HL-60 (cell line): ENCODE data around the gene SCRG1.
A peak's percentile ranks its signal among the peaks of the same experiment; 100 is the strongest.

Source experiments
- DNase-seq, 2 experiments: peaks; one replicate each; pipeline ENCODE4 v3.0.0-alpha.2; 2010 to 2020; ENCODE audit warnings: low read depth in 1 of 2, low spot score in 1 of 2
- H3K27ac ChIP-seq: fragments of 250-450 bp; sonication (Bioruptor Pico); replicated peaks from 2 replicates; pipeline ENCODE4 v1.5.1; 2020; ENCODE audit warnings: mild to moderate bottlenecking, moderate library complexity
- H3K27me3 ChIP-seq: fragments of 250-450 bp; sonication (Bioruptor Pico); 2 replicates; pipeline ENCODE4 v1.5.1; 2021; ENCODE audit warnings: mild to moderate bottlenecking, moderate library complexity; ENCODE audit not compliant: insufficient read depth, poor library complexity, severe bottlenecking
- H3K4me3 ChIP-seq: replicated peaks from 2 replicates; pipeline ENCODE4 v1.5.1; 2011; ENCODE audit warnings: mild to moderate bottlenecking, control low read depth, low read length; ENCODE audit not compliant: insufficient read depth
- GABPA ChIP-seq: IDR thresholded peaks from 2 replicates; pipeline ENCODE4 v1.6.1; 2012; ENCODE audit warnings: low read depth
- POLR2AphosphoS5 ChIP-seq: IDR thresholded peaks from 2 replicates; pipeline ENCODE4 v1.6.1; 2012; ENCODE audit warnings: low read depth
- SPI1 ChIP-seq: IDR thresholded peaks from 2 replicates; pipeline ENCODE4 v1.6.1; 2012; ENCODE audit warnings: low read depth, mild to moderate bottlenecking, borderline replicate concordance
- TF ChIP-seq, protein P1 (sequence below): IDR thresholded peaks from one replicate; pipeline ENCODE4 v1.5.1; 2011; ENCODE audit warnings: low read length, control low read depth, inconsistent platforms; ENCODE audit not compliant: insufficient read depth
- TF ChIP-seq, protein P2 (sequence below): IDR thresholded peaks from 2 replicates; pipeline ENCODE4 v1.6.1; 2012; ENCODE audit warnings: low read depth; ENCODE audit not compliant: insufficient replicate concordance

Gene SCRG1

DNA sequence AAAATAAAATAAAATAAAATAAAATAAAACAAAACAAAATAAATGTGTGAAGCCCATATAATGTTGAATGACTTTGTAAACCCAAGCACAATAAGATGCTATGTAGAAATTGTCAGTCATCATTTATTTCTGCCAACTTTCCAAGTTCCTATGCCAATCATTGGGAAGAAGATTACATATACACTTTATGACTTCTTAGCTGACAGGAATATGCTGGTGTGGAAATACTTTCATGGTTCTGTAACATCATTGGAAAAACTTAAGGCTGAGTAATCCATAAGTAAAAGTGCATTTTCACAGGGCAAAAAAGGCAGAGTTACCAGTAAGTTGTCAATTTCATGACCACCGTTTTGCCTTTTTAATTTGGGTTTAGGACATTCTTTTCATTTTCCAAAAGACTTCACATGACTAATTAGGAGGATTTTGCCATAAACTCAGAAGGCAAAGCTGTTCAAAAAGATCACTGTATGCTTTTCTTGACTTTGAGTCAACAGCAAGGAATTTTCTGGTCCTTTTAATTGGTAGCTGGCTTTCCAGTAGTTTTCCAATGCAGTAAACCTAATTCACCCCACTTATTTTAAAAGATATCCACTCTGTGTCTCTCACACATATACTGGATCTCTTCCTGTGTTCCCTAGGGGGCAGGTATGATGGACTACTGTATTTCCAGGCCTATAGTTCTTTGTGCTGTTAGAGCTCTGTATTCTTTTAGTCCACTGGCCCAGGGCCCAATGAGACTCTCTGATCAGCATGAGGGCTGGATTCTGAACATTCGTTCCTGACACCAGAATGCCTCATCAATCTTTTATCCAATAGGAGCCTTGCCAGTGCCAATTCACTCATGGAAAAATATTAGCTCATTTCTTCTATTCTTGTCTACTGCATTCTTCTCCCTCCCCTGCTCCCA lies 26.2 kb upstream of the SCRG1 start:
- no peak for DNase-seq
- TF ChIP-seq SPI1, result no peak
- no peak for TF ChIP-seq POLR2AphosphoS5
- no peak for TF ChIP-seq GABPA
- TF ChIP-seq, protein P1, sequence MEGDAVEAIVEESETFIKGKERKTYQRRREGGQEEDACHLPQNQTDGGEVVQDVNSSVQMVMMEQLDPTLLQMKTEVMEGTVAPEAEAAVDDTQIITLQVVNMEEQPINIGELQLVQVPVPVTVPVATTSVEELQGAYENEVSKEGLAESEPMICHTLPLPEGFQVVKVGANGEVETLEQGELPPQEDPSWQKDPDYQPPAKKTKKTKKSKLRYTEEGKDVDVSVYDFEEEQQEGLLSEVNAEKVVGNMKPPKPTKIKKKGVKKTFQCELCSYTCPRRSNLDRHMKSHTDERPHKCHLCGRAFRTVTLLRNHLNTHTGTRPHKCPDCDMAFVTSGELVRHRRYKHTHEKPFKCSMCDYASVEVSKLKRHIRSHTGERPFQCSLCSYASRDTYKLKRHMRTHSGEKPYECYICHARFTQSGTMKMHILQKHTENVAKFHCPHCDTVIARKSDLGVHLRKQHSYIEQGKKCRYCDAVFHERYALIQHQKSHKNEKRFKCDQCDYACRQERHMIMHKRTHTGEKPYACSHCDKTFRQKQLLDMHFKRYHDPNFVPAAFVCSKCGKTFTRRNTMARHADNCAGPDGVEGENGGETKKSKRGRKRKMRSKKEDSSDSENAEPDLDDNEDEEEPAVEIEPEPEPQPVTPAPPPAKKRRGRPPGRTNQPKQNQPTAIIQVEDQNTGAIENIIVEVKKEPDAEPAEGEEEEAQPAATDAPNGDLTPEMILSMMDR, result no peak
- TF ChIP-seq, protein P2, sequence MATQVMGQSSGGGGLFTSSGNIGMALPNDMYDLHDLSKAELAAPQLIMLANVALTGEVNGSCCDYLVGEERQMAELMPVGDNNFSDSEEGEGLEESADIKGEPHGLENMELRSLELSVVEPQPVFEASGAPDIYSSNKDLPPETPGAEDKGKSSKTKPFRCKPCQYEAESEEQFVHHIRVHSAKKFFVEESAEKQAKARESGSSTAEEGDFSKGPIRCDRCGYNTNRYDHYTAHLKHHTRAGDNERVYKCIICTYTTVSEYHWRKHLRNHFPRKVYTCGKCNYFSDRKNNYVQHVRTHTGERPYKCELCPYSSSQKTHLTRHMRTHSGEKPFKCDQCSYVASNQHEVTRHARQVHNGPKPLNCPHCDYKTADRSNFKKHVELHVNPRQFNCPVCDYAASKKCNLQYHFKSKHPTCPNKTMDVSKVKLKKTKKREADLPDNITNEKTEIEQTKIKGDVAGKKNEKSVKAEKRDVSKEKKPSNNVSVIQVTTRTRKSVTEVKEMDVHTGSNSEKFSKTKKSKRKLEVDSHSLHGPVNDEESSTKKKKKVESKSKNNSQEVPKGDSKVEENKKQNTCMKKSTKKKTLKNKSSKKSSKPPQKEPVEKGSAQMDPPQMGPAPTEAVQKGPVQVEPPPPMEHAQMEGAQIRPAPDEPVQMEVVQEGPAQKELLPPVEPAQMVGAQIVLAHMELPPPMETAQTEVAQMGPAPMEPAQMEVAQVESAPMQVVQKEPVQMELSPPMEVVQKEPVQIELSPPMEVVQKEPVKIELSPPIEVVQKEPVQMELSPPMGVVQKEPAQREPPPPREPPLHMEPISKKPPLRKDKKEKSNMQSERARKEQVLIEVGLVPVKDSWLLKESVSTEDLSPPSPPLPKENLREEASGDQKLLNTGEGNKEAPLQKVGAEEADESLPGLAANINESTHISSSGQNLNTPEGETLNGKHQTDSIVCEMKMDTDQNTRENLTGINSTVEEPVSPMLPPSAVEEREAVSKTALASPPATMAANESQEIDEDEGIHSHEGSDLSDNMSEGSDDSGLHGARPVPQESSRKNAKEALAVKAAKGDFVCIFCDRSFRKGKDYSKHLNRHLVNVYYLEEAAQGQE, result no peak

DNA sequence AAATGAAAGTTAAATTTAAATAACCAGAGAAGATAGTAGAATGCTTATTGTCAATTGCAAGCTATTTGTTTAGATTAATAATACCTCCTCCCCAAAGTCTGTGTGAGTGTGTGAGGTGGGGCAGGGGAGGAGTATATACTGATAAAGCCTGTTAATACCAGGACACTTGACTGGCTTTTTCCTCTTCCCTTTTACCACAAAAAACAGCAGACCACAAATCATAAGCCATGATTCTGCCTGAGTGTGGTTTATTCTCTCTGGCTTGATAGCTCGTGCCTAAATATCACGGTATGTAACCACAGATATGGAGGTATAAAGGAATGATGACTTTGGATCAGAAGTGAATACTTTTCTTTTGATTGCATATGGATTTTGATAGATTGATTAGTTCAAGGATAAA lies 21.9 kb upstream of the SCRG1 start:
- Histone ChIP-seq H3K27ac (no peak overlapping the region), H3K4me3 (no peak overlapping the region), H3K27me3 (no peaks in the 10 kb centered on the region)
- TF ChIP-seq, protein P2, result no peak
- TF ChIP-seq, protein P1, result no peak
- no peak for TF ChIP-seq GABPA
- no peak for TF ChIP-seq SPI1
- no peak for TF ChIP-seq POLR2AphosphoS5
- no peak for DNase-seq

More for the DNA sequence above, 26.2 kb upstream of the SCRG1 start:
- Histone ChIP-seq H3K27ac (no peak overlapping the region), H3K4me3 (no peak overlapping the region), H3K27me3 (no peaks in the 10 kb centered on the region)

DNA sequence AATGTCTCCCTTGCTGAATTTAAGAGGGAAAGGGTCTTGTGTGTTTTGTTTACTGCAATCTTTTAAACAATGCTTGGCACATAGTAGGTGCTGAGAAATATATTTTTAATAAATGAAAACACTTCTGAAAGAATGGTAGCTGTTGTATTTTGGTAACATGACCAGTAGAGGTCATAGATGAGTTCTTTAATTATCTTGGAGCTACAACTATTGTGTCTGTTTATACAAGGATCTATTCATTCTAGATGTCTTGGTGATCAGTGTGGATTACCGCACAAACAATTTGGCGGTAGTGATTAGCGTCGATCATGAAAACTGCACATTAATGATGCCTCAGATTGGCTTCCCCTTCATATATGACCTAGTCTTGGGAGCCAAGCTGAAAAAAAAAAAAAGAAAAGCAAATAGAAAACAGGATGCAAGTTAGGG lies 21.4 kb upstream of the SCRG1 start:
- H3K4me3 ChIP-seq, result no peak overlapping the region
- H3K27me3 ChIP-seq, result no peaks in the 10 kb centered on the region
- no peak for DNase-seq
- H3K27ac ChIP-seq, result no peak overlapping the region
- TF ChIP-seq, protein P1, result peak; percentile 20
- TF ChIP-seq GABPA, result no peak
